ENCODE measurements around the gene SOX5.

The SOX5 gene

DNA sequence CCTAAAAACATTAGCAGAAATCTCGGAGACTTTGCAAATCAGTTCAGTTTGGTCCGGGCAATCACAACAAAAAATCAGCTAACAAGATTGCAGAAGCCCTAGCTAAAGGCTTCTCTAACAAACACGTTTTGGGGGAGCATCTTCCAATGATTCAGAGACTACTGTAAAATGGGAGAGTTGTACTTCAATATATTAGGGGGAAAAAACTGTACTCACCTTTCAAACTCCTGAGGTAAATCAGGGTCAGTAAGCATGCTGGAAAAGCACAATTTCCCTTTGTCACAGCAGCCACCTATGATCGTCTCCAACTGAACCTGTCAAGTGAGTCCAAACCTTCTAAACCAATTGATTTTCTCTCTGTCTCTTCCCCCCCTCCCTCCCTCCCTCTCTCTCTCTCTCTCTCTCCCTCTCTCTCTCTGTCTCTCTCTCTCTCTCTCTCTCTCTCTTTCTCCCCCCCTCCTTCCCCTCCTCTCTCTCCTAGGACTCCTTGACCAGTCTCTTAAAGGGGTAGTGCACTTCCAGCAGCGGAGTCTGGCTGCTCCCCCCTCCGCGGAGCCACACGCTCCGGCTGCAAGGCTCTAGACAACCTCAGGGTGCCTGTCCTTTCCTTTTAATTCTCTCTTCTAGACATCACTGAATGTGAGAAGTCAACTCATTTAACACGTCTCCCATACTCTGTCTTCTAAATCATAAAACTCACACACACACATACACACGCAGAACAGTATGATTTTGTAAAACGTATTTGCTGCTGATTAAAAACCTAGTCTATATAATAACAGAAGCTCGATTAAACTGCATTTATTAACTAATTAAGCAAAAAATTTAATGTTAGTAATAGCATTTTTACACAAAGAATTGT lies at the start of gene SOX5:
Gene SOX5, minus strand, starts transcription at position 323 of the 862 bp plus-strand sequence. Its CDS starts 69 bp downstream, at position 254.
- no peak for DNase-seq (ENCODE audit: low read depth in 2 of 2)

DNA sequence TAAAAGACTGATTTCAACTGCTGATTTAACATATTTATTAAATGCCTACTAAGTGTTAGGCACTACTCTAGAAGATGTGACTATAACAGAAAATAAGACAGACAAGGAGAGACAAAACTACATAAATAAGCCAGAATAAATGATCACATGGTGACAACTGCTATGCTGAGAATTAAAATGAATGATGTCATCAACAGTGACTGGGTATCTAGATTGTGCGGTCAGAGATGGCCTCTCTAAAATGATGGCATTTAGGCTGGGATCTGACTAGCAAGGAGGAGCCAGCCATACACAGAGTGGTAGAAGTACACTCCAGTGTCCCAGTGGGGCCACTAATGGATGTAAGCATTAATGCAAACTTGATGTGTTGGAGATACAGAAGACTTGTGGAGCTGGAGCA lies 37.6 kb upstream of the SOX5 start:
- no peak for DNase-seq (ENCODE audit: low read depth in 2 of 2)

DNA sequence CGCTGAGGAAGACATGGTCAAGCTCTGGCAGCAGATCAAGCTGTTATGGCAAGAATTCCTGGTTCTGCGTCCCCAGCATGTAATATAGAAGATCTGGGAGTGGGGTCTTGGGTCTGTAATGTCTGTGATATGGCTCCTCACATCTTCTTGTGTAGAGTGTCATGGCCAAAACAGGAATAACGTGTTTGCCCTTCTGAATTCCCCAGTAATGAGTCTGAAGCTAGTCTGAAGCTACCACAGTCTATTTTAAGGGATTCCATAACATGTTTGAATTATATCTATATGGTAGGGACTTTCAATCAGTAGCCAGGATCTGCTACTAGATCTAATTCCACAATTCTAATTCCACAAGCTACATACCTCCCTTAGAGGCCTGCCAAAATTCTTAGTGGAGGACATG lies 31.4 kb upstream of the SOX5 start:
- no peak for DNase-seq (ENCODE audit: low read depth in 2 of 2)

DNA sequence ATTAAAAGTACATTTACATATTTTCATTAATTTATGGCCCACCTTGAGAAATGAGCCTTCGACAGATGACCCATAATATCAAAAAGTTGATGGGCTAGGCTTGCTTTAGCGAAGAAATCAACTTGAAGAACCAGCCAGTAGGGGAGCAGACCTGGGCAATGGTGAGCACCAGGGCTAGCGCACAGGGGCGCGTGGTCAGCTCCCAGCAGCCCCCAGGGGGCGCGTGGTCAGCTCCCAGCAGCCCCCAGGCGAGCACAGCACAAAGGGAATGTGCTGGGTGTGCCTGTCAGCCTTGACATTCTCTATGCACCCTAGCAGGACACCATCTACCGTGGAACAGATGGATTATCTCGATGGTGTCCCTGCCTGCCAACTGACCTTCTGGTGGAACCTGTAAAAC lies 15.3 kb upstream of the SOX5 start:
- no peak for DNase-seq (ENCODE audit: low read depth in 2 of 2)

DNA sequence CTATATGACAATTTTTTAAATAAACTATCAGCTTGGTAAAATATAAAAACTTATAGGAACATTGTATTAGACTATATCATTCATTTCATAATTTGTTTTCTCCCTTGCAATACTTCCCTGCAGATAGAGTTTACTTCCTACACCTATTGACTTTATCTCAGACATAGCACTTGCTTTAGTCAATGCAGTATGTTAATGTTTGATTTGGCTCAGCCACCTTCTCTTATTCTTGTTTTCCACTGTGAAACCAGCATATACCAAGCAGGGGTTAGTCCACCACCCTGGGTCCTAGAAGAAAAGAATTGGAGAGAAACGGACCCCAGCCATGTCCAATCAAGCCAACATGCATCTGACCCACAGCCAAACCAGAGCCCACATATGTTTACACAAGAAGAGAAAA lies 10.4 kb upstream of the SOX5 start:
- DNase-seq (ENCODE audit: low read depth in 2 of 2): no peak

DNA sequence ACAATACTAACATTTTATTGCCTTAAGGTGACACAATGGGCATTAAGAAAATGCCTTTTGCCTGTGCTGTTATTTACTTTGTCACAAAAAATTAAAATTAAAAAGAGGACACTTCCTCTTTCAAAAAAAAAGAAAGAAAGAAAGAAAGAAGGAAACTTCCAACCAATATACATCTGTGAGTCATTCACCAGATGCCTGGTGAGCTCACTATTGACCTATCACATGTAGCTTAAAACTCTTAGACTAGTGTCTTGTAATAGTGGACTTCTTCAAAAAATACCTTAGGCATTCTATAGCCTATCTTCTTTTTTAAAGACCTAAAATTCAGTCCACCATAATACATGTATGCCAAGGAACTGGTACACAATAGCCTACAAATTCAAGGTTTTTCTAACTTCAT lies 4.9 kb upstream of the SOX5 start:
- no peak for DNase-seq (ENCODE audit: low read depth in 2 of 2)

DNA sequence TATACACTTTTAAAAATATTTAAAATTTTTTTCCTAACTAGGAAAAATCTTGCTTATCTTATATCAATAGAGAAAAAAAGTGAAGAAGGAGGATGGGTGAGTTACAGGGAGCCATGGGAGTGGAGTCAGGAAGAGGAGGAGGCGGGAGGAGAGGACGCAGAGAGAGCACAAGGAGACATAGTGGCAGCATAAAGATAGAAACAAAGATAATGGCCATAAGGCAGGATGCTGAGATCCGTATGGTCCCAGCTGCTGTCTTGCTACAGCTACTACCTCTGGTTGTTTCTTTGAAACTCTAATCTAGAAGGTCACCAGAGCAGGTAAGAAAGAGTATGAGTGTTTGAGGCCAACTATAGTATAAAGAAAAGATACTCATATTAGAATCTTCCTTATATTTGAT lies 2.6 kb upstream of the SOX5 start:
- DNase-seq (ENCODE audit: low read depth in 2 of 2): no peak

DNA sequence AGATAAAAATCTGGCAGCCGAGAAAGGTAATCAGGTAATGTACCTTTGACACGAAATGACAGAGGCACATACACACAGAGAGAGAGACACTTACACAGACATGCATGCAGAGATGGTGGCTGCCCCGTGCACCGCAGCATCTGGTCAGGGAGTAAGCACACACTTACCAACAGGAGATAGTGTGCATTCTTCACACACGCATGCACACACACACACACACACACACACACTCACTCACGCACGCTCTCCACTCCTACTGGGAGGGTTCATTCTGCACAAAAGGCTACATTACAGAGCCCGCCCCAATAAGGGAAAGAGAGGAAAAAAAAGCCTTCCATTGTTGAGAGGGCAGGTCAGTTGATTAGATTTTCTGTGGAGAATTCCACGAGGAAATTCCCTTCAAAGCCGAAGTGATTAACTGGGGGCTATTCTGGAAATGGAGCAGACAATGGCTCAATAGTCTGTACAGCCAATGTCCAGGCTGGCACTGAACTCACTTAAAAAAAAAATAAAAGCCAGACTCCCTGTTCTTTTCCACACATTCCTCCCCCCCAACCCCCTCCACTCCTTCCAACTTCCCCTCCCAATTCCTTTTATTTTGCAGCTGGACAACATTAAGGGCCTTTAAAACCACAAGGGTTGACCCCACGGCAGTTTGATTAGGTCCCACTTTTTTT lies 1.4 kb upstream of the SOX5 start:
- DNase-seq (ENCODE audit: low read depth in 2 of 2): no peak

DNA sequence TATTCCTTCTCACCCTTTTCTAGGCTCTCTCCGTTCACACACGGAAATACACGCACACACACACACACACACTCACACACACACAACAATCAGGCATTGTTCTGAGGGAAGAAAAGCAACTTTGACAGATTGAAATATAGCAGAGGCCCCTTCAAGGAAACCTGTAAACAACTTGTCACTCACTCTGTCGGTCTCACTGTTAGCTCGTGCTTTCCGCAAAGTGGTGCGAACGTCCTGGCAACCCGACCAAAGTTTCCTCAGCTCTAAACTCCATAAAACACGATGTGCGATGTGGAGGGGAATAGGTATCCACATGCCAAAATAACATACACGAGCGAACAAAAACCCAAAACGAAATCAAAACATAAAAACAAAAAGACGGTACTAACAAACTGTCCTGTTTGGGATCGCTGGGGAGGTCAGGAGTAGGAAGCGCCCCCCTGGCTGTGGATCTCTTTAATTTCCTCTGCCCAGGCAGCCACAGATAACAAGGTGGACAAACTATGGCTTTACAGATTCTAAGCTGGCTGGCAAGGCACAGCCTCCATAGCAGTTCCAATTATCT lies 822 bp upstream of the SOX5 start:
- no peak for DNase-seq (ENCODE audit: low read depth in 2 of 2)

DNA sequence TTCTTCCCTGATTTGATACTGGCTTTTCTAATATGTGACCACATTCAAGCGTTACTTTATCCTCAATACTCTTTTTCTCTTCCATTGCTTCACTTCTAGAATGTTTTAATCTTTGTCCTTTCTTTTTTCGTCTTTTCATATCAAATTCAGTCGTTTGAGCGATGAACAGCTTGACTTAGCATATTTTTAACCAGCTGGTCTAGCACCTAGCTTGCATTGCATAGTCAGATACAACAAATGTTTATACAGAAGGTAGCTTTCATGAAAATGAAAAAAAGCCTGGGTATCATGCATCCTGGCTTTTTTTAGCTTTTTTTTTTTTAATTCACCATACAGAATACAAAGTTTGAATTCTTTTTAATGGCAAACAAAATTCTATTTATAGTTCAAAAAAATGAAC lies 1.2 kb downstream of the SOX5 start:
- no peak for DNase-seq (ENCODE audit: low read depth in 2 of 2)

DNA sequence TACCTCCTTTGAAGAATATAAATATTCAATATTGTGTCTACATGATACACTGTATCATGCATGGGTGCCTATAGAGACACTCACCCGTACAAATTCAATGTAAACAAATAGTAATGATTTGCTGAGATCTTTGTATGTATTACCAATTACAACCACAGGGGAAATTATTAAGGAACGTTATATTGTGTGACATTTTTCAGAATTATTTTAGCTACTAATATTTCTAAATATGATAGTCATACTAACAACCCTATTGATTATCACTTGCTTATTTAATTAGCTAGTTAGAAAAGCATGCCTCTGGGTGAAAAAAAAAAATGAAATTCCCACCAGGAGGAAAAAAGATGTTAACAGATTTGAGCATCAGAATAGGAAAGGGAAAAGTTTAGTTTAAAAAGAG lies 2.1 kb downstream of the SOX5 start:
- no peak for DNase-seq (ENCODE audit: low read depth in 2 of 2)

DNA sequence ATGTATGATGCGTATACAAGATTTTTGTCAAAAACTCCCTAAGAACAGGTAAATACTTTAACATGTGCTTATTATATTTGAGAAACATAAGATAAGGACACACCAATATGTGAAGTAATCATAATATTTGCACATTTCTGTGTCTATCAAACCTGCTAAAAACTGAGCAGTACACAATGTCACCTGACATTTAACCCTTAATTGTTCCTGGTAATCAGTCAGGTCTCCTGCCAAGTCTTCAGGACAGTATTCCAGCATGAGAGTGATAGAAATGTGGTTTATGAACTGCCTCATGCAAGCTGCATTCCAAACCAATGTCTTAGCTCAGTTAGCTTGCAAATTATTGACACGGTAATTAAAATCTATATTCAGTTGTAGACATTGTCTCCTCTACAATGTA lies 4.2 kb downstream of the SOX5 start:
- DNase-seq (ENCODE audit: low read depth in 2 of 2): no peak

DNA sequence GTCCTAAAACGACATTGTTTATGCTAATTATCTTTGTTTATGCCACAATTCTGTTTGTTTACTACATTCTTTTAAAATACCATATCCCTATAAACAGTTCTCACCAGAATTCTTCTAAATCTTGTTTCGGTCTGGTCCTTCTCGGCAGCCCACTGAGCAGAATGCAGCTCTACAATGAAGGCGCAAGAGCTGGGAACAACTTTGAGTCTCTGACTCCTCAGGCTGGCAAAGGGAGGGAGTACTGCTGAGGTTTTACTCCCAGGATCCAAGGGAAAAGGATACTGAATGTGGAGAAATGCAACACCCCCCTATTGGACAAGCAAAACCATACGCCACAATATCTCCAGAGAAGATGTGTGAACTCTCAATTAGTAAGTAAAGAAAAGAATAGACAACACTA lies 5.4 kb downstream of the SOX5 start:
- DNase-seq (ENCODE audit: low read depth in 2 of 2): no peak

DNA sequence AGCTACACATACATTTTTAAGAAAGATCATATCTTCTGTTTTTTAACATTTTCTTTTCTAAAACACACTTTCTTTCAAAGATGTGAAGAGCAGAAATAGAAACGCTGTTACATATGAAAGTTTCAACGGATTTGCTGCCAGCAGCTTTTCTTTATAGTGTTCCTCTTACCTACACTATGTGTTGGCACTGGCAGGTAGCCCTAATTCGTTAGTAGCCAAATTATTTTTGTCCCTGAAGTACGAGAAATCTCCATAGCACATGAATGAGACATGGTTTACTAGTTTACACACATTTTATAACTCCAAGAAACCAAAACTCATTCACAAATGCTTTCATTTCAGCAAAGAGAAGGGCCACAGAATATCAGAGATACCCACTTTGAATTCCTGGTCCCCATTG lies 6.6 kb downstream of the SOX5 start:
- no peak for DNase-seq (ENCODE audit: low read depth in 2 of 2)

DNA sequence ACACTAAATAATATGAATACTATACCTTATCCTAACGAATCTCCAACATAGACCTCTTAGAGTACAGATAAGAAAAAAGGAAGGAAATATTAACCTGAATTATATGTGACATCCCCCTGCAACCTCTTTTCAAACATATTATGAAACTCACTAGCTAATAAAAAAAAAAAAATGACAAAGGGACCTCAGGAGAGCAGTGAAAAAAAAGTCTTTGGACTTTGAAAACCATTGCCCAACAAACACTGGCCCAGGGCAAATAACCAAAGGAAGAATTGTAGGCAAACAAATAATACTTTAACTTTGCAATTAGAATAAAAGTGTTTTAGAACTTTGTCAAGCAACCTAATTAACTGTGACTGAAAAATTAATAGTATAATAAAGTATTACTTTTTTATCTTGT lies 7.7 kb downstream of the SOX5 start:
- no peak for DNase-seq (ENCODE audit: low read depth in 2 of 2)

DNA sequence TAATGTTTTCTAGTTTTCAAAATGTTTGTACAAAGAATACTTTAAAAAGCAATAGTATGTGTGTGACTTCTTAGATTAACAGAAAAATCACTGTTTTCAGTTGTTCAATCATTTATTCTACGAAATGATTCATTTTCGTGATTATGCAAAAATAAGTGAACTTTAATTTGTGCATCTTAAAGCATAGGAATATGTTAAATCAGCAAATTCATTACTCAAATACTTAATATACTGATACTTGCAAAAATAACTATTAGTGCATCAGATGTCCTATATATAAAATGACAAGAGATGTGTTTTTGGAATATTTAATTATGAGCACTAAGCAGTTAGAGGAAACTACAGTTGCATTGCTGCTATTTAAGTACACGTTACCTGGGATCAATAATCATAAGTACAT lies 11.0 kb downstream of the SOX5 start:
- no peak for DNase-seq (ENCODE audit: low read depth in 2 of 2)

DNA sequence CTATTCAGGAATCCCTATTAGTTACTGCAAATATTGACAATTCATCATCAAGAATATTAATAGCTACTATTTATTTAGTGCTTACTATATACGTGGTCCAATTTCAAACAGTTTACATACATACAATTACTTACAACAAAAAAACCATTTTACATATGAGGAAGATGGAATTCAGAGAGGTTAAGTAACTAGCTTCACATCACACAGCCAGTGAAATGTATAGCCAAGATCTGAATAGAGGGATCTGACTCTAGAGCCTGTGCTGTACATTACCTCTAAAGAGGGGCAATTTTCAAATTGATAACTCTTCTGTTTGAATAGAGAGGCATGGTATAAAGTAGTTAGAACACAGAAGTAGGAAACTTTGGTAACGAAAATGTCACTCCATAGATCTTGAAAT lies 18.3 kb downstream of the SOX5 start:
- DNase-seq (ENCODE audit: low read depth in 2 of 2): no peak

DNA sequence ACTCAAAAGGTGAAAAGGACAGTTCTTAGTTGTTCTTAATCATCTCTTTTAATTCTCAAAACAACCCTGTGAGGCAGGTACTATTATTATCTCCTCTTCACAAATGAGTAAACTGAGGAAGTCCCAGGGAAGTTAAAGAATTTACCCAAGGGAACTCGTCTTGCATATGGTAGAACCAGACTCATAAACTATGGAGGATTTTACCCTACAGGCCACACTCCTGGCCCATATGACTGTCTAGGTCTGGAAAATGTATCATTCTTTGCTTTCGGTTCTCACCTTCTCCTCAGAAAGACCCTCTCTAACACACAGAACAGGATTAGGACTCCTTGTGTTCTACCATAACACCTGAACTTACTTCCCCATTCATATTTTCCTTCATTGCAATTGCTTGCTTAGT lies 18.9 kb downstream of the SOX5 start:
- DNase-seq (ENCODE audit: low read depth in 2 of 2): no peak

DNA sequence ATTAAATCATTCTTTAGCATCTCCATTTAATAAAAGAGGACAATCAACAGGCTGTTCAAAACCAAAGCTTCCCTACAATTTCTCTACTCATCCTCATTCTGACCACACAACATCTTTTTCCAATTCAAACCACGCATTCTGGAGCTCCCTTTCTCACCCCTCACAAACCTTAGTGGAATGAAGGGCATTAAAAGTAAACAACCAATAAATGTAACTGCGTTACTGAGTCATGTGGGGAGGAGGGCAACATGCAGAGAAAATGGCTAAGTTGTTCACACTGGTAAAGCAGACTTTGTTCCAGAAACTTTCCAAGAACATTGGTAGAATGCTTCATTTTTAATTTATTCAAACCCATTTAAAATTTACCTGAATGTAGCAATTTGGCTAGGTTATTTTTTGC lies 19.6 kb downstream of the SOX5 start:
- DNase-seq (ENCODE audit: low read depth in 2 of 2): no peak

DNA sequence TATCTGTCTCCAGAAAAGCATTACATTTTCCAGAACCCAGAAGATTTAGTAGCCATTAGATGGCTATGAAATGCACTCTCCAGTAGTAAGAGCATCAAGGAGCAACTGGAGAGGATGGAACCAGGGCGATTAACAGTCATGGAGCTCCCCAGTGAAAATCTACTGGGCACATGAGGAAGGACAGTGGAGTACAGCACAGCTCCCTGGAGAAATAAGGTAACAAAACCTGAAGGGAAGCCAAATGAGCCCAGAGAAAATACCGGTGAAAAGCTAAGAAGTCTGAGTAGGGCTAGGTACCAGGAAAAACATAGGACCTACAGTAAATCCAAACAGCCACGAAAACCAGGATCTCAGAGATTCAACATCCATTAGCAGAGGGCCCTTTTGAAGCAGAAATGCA lies 21.6 kb downstream of the SOX5 start:
- no peak for DNase-seq (ENCODE audit: low read depth in 2 of 2)

DNA sequence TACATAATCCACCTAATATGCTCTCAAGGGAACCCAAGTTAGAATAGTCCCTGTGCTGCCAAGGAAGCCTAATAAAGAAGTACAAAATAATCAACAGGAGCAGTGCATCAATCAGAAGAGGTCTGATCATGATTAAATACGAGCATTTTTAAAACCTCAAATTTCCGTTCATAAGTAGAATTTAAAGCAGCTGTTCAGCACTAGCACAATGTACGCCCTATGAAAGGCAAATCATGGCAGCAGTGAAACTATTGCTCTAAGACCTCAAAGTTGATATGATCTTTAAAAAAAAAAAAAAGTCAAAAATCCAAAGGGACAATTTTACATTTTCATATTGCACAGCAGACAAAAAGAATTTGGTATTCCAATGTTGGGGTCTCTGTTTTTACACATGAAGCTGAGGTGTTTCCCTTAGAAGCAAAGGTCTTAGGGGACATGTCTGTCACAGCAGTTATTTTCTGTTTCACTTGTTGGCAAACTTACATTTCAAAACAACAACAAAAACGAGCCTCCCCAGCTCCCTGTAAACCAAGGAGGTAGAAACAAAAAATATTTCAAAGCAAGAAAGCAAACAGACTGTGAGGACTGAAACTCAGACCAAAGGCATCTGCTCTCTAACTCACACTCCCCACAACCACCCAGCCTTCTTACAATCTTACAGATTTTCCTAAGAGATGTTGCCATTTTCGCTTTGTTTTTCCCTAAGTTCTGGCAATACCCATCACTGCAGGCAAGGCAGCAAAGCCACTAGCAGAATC lies 28.2 kb downstream of the SOX5 start:
- no peak for DNase-seq (ENCODE audit: low read depth in 2 of 2)

DNA sequence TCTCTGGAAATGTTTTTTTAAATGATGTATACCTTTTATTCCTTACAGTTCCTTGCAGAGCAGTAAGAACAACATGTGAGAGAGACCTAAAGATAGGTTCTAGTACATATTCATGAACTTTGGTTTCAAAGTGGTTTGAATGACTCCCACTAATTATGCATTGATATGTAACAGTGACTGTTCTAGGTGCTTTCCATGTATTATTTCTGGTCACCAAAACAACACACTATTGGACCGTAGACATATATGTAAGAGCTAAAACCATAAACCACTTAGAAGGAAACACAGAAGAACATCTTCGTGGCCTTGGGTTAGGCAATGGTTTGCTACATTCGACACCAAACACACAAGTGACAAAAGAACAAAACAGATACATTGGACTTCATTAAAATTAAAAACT lies 37.9 kb downstream of the SOX5 start:
- DNase-seq (ENCODE audit: low read depth in 2 of 2): no peak
